NCI-H446 (cell line): ENCODE measurements around the gene VSIG10L.

Source experiments
- DNase-seq, 2 experiments: peaks; one replicate each; lab custom pipeline; 2025; lab: John Stamatoyannopoulos, UW

VSIG10L gene

DNA sequence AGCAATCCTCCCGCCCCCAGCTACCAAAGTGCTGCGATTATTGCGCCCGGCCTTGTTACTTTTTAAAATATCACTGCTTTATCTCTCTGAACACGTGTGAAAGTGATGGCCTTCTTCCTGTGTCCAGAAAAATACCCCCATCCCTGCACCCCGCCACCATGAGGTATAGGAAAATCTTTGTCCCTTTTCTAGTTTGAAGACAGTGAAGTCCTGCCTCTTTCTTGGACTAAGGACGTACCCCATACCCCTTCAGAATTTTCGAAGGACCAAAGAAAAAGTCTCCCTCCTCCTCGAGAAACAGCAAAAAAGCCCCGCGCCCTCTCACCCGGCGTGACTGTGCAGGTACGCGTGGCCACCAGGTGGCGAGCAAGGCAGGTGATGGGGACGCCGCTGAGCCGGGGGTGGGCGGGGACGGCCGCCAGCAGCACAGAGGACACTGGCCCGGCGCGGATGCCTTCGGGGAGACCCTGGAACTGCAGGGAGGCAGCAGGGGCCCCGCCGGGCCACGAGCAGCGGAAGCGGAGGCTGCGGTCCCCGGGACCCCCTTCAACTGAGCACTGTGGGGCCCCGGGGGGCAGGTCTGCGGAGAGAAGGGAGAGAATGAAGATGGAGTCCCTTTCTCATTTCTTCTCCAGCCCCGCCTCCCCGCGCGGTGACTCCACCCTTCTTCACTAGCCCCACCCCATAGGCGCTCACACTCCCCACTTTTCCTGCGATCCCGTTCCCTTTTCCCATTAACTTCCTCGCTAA, 3.2 kb downstream of the VSIG10L start:
- peak; percentile 47 to 70 for DNase-seq

DNA sequence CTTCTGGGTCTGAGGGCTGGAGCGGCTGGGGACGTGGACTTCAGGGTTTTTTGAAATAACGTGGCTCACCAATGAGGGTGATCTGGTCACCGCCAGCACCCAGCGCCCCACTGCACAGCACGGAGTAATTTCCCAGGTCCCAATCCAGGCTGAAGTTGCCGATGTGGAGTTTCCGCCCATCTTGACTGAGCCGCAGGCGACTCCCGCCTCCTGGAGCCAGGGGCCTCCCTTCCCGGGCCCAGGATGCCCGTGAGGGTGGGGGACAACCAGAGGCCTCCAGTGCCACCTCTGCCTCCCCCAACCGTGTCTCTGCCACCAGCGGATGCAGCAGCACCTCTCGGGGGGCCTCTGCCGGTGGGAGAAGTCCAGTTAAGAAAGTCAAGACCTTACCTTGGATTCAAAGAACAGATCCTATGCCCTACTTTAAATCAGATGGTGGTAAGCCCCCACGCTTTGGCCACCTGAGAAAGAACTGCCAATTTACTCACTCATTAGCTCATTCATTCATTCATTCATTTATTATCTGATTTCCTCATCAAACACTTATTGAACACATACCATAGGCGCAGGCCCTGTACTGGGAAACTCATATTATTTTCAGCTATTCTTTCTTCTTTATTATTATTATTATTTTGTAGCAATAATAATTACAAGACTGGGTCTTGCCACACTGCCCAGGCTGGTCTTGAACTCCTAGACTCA, 3.9 kb downstream of the VSIG10L start:
- no peak for DNase-seq

DNA sequence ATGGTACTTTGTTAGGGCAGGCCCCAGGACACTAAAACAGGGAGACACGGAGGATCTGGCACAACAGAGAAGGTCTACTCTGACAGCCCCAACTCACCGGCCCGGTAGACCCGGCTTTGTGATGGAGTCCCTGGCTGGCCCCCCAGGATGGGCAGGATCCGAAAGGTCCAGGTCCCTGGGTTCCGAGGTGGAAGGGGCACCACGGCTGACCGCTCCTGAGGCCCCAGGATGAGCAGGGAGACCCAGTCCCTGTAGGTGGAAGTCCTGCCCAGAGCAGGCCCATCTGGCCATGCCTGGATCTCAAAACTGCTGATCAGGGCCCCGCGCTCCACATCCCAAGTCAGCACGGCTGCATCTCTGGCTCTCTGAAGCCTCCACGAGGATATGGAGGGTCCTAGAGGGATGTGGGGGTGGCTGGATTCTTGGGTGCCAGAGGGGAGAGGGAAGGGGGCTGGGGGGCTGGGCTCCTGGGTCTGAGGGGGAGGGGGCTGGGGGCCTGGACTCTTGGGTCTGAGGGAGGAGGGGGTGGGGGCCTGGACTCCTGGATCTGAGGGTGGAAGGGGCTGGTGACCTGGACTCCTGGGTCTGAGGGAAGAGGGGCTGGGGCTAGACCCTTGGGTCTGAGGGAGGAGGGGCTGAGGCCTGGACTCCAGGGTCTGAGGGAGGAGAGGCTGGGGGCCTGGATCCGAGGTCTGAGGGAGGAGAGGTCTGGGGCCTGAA, 4.6 kb downstream of the VSIG10L start:
- no peak for DNase-seq

GRCh38 chr19:51333836-51334460, 8.0 kb downstream of the VSIG10L start:
- peak; percentile 63 to 80 for DNase-seq

- DNase-seq: no peak
These were observed 10.2 kb downstream of the VSIG10L start for GRCh38 chr19:51331716-51332115.

GRCh38 chr19:51331193-51331592, 10.7 kb downstream of the VSIG10L start:
- DNase-seq: no peak

GRCh38 chr19:51330366-51330765, 11.6 kb downstream of the VSIG10L start:
- DNase-seq: no peak

- no peak for DNase-seq
These were observed 12.5 kb downstream of the VSIG10L start for GRCh38 chr19:51329411-51329810.

GRCh38 chr19:51327066-51328001, 14.6 kb downstream of the VSIG10L start:
- DNase-seq: peak in 1 of 2 experiments; percentile 11

DNA sequence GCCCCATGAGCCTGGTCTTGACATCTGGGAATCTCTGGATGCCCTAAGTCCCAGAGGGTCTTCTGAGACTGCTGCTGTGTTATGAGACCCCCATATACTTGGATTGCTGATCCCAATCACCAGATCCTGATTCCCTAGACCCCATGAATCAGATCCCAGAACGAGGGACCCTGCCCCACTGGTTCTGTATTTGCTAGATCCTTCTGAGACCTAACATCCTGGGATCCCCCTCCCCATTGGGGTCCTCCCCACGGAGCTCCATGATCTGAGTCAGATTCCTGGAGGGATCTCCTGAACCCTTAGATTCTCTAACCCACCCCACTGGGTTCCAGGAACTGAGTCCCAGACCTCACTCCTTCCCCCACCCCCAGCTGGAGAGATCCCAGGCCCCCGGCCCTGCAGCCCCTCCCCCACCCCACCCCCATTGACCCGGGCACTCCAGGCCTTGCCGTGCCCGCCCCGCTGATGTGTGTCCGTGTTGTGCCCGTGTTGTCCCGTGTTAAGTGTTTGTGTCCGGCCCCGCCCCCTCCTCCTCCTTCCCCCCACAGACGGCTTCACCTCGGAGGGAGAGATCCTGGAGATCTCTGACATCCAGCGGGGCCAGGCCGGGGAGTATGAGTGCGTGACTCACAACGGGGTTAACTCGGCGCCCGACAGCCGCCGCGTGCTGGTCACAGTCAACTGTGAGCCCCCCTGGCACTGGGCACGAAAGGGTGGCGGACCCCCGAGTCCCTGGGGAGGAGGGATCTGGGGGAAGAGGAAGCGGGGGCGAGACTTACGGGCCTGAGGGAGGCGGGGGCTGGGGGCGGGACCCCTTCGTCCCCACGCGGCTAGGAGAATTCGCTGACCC, 15.5 kb downstream of the VSIG10L start:
- no peak for DNase-seq

- no peak for DNase-seq
These were observed 16.6 kb downstream of the VSIG10L start for GRCh38 chr19:51325161-51325976.

GRCh38 chr19:51324167-51324481, 17.8 kb downstream of the VSIG10L start:
- DNase-seq: no peak

- no peak for DNase-seq
These were observed 18.3 kb downstream of the VSIG10L start for GRCh38 chr19:51323481-51324166.

DNA sequence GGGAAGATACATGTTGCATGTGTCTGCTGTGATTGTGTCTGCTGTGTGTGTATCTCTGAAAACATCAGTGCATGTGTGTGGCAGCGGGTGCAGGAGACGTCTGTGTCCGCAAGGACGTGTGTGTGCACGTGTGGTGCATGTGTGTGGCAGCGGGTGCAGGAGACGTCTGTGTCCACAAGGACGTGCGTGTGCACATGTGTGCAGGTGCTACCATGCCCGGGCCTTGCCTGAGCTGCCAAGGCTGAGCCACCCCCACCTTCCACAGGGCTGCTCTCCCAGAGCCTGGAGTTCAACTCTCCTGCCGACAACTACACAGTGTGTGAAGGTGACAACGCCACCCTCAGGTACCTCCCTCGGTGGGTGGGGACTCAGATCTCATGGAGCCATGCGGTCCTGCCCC, 20.1 kb downstream of the VSIG10L start:
- no peak for DNase-seq

- no peak for DNase-seq
These were observed 21.7 kb downstream of the VSIG10L start for GRCh38 chr19:51320280-51320657.

DNA sequence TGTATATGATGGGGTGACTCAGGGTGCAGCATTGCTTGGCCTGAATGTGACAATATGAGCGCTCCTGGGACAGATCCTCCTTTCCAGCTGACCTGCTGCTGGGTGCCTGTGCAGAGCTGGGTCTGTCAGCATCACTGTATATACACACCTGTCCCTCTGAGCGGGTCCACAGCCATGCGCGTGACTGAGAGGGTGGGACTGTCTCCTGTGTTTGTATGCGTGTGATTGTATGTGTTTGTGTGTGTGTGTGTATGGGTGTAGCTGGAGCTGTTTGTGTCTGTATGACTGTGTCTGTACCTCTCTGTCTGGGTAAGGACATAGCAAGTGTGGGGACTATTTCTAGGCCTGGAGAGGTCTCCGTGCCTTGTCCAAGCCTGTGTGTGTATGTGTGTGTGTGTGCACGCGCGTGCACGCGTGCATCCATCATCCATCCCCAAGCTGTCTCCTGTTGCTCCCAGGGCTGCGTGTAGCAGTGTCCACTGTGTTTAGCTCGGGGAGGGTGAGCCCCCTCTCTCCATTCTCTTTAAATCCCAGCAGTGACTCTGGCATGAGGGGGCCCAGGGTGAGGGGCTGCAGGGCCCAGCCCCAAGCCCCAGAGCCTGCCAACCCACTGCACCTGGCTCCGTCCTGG, 22.2 kb downstream of the VSIG10L start:
- DNase-seq: no peak

DNA sequence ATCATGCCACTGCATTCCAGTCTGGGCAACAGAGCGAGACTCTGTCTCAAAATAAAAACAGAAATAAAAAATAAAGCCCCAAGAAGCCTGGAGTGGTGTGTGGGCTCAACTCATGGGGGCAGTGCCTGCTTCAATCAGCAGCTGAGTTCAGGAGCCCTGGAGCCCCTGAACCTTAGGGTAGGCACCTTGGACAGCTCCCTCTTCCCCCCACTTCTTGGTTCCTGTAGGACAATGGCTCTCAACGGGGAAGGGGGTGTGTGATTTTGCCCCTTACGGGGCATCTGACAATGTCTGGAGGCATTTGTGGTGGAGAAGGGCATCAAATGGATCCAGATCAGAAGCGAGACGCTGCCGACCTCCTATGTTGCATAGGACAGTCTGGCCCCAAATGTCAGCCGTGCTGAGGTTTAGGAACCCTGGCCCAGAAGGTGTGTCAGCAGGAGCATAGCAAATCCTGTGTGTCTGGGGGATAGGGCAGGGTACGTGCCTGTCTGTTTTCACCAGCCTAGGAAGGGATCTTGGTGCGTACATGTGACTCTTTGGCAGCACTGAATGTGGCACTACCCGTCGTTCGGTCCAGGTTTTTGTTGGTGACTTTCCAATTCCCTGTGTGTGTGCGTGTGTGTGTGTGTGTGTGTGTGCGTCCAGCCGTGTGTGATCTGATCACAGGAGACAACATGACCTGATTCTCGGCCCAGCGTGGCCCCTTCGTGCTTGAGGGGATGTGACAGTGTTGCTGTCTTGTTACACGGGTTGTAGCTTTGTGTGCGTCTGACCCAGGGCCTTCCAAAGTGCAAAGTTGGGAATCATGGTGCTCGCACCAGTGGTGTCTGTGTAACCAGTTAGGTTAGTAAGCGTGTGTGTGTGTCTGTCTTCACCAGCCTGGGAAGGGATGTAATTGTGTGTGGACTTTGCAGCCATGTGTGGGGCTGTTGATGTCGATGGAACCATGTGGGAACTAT, 23.0 kb downstream of the VSIG10L start:
- no peak for DNase-seq
